DMS53 treated with DMSO at 0.1 percent for 48 hours (cell line): ENCODE measurements around the gene SNAP29.
A peak's percentile ranks its signal among the peaks of the same experiment; 100 is the strongest.
"Not testable (repeated sequence)": the region's sequence is repeated elsewhere in the genome, so short reads cannot be mapped to it uniquely, and the experiment has no call there.

Experiments used
- DNase-seq: peaks from one replicate; lab custom pipeline; 2025; ENCODE audit not compliant: unreplicated experiment; lab: John Stamatoyannopoulos, UW

Gene SNAP29

DNA sequence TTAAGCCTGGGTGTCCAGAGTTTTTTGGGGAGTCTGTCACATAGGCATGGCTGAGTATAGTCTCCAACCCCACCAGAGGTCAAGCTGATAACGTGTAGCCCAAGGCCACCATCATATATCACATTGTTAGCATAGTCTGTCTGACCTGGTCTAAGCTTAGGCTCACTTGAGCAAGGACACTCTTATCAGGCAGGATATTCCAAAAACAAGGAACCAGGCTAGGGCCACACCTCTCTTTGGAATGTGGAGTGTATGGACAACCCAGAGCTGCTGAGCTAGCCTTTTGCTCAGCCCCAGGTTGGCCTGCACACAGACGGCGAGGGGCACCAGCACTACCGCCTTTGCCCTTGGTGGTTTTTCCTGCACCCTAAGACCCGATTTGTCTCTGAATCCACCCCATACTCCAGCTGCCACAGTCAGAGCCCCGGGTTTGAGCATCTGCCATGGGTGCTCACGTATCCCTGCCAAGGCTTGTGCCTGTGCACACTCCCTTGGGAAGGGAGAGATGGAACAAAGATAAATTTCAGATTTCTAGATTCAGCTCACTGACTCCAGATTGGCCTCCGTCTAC lies 7.2 kb downstream of the SNAP29 start:
- no peak for DNase-seq

DNA sequence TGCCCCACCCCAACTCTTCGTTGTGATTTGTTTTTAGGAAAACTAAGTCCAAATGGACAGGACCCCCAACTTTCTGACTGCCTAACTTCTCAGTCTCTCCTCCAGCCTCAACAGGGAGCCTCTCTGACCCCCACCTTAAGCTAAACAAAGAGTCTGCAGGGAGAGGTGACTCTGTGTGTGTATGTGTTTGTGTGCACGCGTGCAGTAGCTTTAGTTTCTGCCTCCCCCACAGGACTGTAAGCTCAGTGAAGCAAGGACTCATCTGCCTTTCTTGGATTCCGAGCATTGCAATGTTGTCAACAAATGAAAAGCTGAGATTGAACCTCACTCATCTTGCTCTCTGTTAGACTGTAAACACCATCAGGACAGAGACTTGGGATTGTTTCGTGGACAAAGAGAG lies 7.9 kb downstream of the SNAP29 start:
- no peak for DNase-seq

DNA sequence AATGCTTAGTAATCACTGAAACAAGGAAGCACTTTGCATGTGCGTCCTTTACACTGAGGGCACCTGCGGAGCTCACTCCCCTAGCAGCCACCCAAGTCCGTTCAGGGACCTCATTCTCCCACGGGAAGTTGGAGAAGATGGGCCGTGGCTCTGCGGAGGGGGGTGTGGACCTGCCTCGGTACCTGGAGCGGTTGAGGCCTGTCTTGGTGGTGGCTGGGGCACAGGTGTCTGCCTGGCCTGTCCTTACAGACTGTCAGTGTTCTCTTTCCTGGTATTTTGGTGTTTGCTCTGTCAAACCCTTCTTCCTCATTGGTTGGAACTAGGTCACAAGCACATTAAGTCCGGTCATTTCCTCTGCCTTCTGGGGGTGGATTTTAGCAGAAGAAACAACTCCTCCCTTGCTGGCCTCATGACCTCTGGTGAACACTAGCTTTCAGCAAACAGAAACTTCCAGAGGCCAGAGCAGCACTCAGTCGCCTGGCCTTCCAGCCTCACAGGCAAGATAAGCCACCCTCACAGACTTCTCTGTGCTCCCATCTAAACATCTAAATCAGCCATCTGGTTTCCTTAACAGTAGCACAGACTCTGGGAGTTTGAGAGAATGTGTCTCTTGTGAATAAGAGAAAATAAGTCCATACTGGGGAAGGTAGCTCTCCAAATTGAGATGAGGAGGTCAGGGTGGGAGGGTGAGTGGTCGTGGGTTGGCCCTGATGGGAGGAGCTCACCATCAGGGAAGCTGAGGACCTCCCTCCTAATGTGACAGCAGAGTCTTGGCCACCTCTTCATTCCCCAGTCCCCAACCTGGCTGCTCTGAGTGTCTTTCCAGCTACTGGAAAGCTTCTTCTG lies 8.6 kb downstream of the SNAP29 start:
- no peak for DNase-seq

DNA sequence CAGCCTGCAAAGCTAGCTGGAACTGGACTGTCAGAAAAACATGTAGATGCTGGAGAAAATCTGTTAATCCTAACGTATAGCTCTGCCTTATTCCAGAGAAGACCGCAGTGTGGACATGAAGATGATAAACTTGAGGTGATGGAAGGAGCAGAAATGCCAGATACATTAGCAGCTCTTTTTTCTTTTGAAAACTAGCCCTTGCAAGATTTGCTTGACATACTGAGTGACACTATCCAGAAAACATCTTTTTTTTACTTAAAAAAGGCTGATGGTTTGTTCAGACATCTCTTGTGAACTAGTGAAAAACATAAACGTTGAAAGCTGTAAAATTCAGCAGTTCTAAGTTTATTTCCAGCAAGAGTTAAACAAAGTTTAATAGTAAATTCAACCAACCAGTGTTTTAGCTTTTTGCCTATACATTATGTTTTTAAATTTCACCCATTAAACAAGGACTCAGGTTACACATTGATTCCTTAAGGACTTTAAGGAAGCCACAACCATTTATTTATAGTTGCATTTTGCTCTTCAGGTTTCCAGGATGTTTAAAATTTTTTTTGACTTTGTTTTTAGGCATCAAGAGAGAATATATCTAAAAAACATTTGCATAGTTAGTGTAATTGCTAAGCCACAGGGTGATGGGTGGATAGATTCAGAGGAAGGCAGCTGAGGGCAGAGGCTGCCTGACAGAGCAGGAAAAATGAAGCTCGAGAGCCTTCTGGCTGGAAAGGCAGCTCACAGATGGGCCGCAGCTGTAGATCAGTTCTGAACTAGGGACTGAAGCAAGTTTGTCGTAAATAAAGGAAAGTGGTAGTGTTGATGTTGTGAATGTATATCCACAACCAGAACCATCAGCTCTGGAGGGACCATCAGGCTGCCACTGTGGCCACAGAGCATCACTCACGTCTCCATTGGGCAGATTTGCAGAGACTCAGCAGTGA lies 9.5 kb downstream of the SNAP29 start:
- no peak for DNase-seq

DNA sequence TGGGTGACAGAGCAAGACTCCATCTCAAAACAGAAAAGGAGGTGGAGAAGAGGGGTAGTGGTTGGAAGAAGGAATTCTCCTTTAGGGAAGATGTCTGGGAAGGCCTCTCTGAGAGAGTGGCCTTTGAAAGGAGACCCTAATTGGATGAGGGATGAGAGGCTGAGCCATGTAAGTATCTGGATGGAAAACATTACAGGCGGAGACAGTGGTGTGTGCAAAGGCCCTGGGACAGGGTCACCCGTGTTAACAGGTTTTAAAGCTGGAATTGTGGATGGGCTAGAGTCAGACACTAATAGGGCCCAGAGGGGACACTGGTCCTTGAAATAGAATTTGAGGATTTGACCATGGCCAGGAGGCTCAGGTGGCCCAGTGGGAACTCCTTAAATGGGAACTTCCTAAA lies 10.4 kb downstream of the SNAP29 start:
- no peak for DNase-seq

DNA sequence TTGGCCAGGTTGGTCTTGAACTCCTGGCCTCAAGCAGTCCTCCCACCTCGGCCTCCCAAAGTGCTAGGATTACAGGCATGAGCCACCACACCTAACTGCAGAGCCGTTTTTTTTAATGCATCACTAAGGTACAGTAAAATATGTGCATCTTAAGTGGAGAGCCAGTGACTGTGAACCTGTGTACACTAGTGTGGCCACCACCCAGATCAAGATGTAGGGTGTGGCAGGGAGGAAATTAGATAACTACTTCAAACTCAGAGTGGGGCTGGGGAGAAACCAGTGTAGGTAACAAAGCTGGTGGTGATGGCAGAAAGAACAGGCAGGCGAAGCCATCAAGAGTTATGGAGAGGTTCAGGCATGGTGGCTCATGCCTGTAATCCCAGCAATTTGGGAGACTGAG lies 14.4 kb downstream of the SNAP29 start:
- no peak for DNase-seq

DNA sequence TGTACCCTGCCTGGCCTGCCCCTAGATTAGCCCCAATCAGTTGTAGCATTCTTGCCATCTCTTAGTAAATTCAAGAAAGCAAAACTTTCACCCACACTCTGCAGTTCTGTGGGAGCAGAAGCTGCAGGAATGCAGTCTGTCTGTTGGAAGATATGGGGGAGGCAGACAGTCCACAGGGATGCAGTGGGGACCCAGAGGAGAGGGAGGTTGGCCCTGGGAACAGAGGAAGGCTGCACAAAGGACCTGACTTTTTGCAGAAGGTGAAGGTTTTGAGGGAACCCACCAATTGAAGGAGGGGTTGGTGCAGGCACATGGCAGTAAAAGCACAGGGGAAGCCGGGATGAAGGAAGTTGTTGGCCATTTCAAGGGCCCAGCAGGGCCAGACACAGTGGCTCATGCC lies 16.5 kb downstream of the SNAP29 start:
- DNase-seq: no peak

DNA sequence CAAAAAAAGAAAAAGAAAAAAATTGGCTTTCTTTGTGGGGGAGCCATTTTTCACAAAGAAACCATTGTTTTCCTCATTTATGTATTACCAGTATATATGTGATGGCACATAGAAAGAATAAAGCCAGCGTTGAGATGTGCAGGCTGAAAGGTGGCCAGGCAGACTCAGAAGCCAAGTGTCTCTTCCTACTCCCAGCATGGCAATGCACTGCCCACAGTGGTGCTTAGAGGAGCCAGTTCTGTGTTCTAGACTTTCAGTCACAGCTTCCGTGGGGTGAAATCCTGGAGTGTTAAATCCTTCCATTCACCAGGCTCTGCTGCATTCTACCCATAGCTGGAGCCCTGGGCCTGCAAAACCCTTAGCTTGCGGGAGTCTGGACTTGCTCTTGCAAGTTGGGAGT lies 18.9 kb downstream of the SNAP29 start:
- no peak for DNase-seq

DNA sequence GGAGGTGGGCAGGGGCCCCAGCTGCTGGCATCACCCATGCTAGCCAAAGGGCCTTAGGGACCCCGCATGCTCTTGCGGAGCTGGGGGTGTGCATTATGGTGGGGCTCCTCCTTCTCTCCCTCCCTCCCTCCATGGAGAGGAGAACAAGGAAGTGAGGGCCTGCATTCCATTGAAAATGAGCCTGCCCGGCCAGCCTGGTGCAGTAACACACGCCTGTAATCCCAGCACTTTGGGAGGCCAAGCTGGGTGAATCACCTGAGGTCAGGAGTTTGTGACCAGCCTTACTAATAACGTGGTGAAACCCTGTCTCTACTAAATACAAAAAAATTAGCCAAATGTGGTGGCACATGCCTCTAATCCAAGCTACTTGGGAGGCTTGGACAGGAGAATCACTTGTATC lies 22.4 kb downstream of the SNAP29 start:
- DNase-seq: no peak

DNA sequence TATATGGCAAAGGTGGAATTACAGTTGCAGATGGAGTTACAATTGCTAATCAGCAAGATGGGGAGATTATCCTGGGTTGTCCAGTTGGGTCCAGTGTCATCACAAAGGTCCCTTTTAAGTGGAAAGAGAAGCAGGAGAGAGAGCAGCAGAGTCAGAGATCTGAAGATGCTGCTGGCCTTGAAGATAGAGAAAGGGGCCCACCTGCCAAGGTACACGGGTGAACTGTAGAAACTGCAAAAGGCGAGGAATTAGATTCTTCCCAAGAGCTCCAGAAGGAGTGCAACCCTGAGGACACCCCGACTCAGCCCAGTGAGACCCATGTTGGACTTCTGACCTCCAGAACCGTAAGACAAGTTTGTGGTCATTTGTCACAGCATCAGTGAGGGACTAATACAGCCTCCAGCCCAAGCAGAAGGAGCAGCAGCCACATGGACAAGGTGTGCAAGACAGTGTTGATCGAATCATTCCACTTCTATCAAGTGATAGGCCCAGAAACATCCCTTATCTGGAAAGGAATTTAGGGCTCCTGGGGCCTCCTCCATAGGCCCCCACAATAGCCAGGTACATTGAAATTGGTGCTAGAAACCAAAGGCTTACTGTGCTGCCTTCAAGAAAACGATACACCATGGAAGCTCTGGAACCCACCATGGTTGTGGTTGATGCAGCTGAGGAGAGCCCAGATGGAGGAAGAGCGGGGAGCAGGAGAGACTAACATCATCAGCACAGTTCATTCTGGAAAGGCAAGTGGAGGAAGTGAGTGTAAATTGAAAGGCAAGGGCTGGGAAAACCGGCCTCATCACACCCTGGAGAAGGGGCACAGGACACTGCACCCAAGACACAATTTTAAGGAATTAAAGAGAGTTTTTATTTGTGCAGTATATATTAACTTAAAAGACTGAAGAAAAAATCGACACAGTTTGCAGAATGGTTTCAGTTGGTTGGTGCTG lies 23.3 kb downstream of the SNAP29 start:
- DNase-seq: no peak

DNA sequence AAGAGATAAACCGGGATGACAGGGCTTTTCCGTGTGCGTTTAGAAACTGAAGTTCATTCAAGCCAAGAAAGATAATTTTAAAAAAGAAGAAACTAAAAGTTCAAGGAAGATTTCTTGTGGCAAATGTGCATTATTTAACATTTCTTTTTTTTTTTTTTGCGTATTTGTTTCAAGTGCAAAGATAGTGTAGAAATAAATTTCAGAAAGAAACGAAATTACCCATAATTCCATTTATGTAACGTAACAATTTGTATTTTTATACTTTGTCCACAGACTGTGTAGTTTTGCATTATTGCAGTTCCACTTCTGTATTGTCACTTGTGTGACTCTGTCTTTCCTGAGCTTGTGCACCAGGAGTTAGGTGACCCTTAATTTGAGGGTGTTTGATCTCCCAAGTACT lies 24.0 kb downstream of the SNAP29 start:
- no peak for DNase-seq

DNA sequence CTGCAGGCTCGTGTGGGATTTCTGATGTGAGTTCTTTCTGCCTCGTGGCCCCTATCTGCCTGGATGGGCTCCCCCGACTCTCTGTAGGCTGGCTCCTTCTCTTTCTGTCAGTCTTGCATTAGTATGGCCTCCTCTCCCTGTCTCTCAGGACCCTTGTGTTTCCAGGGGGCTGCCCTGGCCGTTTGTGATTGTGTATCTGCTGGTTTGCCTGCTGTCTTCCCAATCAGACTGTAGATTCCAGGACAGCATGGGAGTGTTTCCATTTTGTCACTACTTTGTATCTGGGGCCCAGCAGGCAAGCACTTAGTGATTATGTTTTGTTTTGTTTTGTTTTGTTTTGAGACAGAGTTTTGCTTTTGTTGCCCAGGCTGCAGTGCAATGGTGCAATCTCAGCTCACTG lies 25.6 kb downstream of the SNAP29 start:
- no peak for DNase-seq

DNA sequence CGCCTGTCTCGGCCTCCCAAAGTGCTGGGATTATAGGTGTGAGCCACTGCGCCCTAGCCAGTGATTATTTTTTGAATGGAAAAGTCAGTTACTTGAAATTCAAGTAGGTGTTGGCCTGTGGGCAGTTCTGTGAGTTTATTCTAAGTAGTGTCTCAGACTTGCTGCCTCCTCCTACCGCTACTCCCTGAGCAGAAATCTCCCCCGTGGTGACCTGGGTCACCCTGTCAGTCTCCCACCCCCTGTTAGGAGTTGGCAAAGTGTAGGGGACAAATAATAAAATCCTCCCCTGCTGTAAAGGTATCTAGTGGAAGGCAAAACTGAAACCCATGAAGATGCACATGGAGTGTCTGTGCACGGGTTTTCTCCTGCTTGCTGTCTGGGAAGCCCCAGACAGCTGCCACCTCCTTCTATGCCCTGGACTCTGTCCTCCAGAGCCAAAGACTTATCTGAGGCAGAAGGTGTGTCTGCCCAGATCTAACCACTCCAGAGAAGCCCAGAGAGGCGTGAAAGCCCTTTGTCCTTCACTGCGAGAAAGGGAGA lies 26.3 kb downstream of the SNAP29 start:
- no peak for DNase-seq

DNA sequence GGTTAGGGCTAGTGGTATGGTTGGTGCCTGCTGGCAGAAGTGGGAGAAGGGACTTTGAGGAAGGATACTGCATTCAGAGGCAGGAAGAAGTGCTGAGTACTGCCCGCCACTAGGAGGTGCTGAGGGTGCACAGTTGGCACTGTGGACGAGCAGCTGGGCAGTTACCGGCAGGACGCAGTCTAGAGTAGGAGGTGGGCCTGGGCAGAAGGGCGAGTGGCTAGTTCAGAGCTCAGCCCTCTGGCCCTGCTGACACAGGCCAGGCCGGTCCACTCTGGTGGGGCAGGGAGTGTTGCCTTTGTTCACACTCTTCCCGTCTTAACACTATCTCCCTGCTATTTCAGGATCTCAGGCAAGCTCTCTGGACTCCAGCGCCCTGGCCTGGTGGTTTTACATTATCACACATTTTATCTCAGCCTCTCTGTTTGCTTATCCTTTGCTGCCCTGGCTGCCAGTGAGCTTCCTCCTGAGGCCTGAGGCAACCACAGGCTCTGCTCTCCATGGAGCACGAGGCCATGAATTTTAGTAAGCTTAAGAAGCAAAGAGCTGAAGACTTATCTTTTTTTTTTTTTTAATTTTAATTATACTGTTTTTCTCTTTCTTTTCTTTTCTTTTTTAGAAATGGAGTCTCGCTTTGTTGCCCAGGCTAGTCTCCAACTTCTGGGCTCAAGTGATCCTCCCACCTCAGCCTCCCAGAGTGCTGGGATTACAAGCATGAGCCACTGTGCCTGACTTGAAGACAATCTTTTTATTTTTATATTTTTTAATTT lies 26.9 kb downstream of the SNAP29 start:
- peak; percentile 27 for DNase-seq

DNA sequence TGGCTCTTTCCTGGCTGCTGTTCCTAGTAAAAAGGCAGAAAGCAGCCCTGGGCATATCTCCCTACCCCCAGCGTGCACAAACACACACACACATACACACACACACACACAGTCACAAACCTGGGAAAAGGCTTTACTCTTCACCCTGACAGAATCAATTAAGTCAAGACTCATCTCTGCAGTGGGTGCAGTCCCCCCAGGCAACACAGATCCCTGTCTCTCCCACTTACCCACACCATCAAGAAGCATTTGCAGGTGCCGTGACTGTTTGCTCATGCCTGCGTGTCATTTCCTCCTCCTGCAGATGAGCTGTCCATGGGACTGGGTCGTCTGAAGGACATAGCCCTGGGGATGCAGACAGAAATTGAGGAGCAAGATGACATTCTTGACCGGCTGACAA lies 28.6 kb downstream of the SNAP29 start:
- DNase-seq: no peak

DNA sequence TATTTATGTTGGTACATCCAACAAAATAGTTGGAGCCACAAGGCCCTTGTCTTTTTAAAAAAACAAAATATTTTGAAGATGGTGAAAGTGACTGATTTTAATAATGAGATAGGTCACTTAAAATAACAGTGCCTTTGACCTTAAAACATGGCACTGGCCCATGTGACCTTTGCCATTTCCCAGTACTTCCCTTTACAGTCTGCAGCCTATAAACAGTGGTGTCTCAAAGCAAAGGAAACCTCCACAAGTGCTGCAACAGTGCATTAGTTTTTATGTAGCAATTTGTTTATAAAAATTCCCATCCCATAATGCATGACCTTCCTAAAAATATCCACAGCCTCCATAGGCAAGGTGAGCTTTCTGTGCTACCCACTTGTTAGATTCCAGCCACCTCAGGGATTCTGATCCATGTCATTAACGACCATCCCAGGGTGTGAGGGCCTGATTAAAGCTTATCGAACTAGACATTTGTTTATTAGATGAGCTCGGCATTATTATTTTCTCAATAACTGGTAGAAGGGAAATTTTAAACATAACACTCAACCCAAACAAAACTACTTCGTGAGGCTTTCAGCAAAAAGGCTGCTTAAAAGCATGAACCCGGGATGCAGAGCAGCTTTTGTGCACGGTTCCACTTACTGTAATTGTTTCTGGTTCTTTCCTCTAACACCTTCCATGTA lies 30.4 kb downstream of the SNAP29 start:
- DNase-seq: no peak

DNA sequence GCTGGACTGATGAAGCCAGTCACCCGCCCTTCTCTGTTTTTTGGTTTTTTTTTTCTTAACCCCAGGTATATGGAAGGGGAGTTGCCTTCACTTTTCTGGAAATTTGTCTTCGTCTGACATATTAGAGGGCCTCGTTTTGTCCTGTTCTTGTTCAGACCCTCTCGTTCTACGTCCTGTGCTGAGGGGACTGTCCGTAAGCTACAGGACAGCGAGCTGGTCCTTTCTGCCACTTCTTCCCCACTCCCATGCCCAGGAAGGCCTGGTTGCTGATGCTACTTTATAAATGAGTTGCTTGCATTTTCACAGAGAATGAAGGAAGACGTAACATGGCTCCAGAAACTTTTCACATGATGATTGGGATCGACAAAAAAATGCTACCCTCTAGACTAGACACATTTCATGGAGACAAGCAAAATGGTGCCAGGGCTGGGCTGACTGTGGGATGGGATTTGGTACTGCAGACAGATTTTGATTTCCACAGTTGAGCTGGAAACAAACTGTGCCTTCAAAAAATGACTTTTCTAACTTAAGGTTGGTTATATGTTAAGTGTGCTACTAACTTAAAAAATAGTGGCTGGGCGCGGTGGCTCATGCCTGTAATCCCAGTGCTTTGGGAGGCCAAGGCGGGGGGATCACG lies 31.2 kb downstream of the SNAP29 start:
- no peak for DNase-seq

DNA sequence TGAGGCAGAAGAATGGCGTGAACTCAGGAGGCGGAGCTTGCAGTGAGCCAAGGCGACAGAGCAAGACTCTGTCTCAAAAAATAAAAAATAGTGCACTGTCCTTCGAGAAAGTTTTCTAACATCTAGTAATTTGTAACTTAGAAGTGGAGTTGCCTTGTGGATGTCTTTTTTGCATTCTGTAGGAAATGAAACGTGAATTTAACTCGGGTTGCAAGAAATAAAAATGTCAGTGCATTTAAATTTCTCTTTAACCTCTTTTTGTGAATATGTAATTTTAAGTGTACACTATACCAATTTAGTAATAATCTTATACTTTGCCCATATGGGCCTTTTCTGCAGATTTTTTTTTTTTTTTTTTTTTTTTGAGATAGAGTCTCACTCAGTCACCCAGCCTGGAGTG lies 32.2 kb downstream of the SNAP29 start:
- DNase-seq: no peak

DNA sequence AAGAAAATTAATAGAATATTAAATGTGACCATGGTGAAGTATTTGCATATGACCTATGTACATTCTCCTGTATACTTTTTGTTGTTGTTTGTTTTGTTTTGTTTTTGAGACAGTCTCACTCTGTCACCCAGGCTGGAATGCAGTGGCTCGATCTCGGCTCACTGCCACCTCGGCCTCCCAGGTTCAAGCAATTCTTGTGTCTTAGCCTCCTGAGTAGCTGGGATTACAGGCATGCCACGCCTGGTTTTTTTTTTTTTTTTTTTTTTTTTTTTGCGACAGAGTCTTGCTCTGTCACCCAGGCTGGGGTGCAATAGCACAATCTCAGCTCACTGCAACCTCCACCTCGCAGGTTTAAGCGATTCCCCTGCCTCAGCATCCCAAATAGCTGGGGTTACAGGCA lies 38.9 kb downstream of the SNAP29 start:
- not testable (repeated sequence) for DNase-seq
